ENCODE results near the gene APBA2.

APBA2 gene

GRCh38 chr15:28897861-28898585 lies 12.2 kb downstream of the APBA2 start:
- DNase-seq: no peak

- DNase-seq: no peak
Observed at GRCh38 chr15:28899061-28899738, 13.4 kb downstream of the APBA2 start.

DNA sequence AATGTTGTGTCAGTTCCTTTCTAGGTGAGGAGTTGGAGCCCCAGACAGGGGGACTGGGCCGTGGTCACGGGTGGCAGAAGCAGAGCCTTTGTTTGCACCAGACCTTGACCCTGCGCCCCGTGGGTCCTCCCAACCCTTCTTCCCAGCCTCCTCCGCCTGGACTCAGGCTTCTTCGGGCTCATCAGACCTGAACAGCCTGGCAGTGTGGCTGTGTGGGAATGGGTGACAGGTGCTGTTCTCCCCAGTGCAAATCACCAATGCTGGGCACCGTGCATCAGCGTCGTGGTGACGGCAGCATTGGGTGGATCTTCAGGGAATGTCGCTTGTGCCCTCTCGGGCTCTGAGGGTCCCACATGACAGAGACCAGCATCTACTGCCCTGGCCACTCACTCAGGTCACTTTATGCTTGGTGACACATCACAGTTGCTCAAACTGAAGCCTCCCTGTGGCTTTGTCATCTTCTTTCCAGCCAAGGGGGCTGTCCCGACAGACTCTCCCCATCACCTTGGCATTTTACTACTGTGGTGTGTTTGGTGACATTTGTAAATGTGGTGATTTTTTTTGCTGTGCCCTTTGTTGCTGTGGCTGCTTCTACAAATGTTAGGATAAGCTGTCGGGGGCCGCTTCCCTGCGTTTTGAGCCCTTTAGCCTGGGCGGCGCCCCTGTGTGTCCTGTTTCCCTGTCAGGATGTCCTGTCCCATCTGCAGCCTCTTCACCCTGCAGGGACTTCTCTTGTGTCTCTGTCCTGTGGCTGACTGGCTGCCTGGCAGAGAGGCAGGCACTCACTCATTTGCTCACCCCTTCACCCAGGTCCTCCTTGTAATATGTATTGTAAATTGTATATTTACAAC lies 14.5 kb downstream of the APBA2 start:
- no peak for DNase-seq

GRCh38 chr15:28900892-28901586 lies 15.3 kb downstream of the APBA2 start:
- DNase-seq: no peak

- no peak for DNase-seq
Observed at GRCh38 chr15:28901587-28901980, 15.8 kb downstream of the APBA2 start.

DNA sequence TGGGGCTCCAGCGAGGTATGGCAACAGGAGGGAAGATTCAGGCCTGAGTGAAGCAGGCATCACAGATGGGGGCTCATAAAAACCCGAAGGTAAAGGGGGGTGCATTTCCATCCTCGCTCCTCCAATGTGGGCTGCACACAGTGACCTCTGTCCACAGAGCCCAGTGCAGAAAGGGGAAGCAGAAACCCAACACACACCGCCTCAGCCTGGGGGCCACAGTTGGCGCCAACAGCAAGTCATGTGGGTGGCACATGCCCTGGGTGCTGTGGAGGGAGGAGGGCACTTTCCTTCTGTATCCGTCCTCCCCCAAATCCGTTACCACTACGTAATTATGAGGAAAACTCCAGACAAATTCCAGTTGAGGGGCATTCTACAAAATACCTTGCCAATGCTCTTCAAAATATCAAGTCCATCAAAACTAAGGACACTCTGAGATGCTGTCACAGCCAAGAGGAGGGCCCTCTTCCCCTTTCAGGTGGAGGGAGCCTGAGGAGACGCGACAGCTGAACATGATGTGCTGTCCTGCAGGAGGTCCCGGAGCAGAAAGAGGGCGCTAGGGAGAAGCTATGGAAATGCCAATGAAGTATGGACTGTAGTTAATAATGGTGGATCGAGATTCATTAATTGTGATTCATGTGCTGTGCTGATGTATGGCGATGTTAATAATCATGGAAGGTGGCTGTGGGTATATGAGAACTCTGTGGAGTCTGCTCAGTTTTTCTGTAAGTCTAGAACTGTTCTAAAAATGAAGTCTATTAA lies 16.4 kb downstream of the APBA2 start:
- no peak for DNase-seq

DNA sequence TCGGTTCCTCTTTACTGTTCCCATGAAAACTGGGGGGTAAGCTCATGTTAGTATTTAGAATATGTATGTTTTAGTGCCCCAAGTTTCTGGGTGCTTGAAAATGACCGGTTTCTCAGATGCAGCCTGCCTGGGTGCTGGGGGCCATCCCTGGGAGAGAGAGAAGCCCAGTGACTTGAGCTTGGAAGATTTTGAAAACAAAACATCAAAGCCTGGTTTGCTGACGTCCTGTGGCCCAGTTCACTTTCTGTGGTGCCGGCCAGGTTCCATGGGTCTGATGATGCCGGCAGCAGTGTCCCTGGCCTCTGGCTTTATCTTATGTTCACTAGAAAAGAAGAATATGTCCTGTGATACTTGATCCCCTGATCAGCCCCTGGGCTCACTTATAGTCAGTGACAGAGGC lies 17.1 kb downstream of the APBA2 start:
- DNase-seq: no peak

DNA sequence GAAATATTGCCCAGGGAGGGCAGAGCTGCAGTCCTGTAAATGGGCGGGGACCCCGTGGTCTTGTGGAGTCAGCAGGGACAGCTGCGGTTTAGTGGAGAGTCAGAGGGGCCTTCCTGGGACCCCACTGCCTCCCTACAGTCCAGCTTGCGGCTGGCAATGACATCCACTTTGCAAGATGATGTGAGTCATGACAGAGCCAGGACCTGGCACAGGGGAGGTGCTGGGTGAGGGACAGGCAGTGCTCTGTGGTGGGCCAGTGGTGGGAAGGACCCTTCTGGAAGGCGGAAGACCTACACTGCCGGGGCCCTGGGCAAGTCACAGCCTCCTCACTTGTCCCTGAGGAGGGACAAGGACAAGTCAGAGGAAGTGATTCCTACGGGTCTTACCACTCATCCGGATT lies 17.8 kb downstream of the APBA2 start:
- DNase-seq: no peak

GRCh38 chr15:28904003-28904402 lies 18.2 kb downstream of the APBA2 start:
- no peak for DNase-seq

GRCh38 chr15:28904541-28905315 lies 19.0 kb downstream of the APBA2 start:
- DNase-seq: no peak

DNA sequence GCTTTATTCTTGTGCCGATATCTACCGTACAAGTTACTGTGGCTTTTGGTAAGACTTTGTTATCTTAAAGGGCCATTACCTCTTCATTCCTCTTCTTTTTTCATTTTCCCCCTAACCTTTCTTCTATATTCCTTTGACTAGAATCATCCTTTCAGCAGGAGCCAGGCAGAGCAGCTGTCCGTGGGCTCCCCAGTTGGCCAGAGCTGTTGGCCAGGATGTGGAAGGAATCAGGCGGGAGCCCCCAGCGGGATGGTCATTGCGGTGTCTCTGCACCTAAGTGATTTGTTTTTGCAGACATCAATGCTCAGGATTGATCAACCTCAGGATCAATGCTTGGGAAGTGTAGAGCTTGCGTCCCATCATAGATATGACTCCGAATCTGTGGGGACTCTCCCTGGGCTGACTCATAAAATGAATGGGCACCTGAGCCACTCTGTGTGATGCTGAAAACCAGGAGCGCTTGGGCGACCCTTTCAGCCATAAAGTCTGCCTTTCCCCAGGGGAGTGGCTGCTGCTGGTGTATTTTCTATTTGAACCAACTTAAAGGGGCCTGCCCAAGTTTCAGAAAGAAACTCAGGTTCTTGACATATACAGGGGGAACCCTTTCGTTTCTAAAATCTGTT lies 21.7 kb downstream of the APBA2 start:
- DNase-seq: no peak

DNA sequence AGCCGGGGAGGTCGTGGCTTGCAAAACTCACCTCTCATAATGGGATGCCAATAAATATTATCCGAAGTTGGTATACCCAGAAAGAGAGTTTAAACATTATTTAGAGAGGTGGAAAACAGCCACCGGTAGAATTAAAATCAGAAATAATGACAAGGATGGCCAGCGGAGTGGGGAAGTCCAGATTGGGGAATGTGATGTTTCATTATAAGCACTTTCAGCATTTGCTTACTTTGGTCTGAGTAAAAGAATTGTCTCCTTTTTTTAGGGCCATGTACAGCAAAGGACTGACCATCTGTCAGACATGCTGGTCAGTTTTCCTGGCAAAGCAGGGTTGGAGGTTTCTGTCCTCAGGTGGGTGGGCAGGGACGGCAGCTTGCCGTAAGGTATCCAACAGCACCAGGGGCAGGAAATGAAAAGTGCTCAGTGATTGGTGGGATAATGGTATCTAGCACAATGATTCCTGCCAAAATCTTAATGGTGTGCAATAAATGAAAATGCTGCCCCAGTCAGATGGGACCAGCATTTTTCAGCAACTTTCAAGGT lies 24.3 kb downstream of the APBA2 start:
- DNase-seq: no peak

DNA sequence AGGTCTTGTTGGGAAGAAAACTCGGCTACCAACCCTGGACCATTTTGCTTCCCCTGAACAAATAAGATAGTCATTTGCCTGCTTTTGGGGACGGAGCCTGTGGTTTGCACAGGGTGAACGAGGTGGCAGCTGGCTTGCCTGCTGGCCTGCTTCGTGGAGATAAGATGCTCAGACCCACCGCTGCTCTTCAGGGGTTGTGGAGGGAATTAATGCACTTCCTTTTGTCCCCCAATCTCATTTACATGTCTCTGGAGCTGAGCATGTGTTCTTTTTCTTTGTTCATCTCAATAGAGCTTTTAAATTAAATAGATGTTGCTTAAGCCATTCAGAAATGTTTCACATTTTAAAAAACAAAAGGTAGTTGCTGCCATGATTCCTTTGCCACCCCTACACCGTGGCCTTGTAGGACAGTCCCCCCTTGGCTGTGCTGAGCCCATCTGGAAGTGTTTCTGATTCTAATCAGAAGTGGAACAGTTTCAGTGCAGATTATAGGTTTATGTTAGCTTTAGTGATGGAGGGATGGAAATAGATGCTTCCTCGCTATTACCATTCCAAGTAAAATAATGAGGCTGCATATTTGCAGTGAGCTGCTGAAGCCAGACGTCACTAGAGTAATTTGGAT lies 25.6 kb downstream of the APBA2 start:
- no peak for DNase-seq

- no peak for DNase-seq
Observed at GRCh38 chr15:28912422-28912821, 26.6 kb downstream of the APBA2 start.

DNA sequence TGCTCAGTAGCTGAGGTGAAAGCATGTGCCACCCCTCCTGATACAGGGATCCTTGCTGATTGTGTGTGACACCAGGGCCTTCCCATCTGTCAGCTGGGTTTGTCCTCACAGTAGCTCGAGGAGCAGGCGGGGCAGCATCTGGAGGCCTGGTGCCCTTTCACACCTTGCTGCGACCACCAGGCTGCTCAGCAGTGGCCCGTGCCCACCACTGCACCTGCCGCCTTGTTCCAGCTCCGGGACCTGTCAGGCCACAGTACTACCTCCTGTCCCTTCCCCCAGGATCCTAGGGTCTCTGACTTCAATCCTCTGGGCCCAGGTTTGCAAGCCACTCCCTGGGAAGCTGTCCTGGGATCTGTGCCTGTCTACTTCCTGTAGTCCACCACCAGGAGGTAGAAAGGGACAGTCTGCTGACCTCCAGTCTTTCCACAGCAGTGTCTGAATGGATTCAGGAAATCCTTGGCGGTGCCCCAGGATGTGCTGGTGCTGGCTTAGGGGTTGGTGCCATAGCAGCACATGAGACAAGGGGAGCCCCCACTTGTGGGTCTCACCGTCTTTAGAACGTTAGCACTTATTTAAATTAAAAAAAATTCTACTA lies 27.5 kb downstream of the APBA2 start:
- no peak for DNase-seq

DNA sequence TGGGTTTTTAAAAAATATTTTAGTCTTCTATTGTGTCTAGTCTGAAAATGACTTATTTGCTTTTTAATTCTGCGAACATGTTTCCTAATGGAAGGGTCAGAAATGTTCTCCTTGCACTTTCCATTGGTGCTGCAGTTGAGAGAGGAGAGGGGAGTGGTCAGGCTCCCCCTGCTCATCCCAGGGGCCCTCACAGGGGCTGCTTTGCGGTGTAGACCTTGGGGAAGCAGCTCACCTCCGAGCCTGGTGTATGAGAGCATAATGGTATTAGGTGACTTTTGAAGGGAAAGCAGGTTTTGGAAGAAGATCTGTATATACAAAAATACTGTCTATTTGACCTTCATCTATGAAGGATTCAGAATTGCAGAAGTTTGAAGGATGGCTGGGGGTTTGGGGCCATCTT lies 28.3 kb downstream of the APBA2 start:
- no peak for DNase-seq

- no peak for DNase-seq
Observed at GRCh38 chr15:28914483-28915023, 28.8 kb downstream of the APBA2 start.

DNA sequence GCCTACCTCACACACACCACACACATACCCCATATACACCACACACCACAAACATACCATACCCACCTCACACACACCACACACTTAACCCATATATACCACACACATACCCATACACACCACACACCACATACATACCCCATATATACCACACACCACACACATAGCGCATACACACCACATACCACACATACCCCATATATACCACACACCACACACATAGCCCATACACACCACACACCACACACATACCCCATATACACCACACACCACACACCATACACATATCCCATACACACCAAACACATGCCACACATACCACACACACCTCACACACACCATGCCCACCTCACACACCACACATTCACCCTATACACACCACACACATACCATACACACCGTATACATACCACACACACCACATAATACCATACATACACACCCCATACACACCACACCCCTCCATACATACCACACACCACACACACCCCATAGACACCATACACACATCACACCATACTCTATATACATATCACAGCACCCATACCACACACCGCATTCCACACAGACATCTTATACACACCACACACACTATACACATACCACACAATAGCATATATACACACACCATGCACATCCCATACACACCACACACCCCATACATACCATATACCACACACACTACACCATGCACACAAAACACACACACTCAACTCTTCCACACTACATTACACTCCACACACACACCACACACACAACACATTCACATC lies 29.5 kb downstream of the APBA2 start:
- DNase-seq: no peak

- no peak for DNase-seq
Observed at GRCh38 chr15:28915935-28916334, 30.2 kb downstream of the APBA2 start.
